ENCODE measurements around the gene GNB1L.

GRCh38 chr22:19886605-19887255 is 32.1 kb upstream of the GNB1L start:
- no peak for TF ChIP-seq CTCF (IDR thresholded peaks at IDR 0.05; ENCODE audit: insufficient read depth, low read length)
- TF ChIP-seq POLR2AphosphoS5 (IDR thresholded peaks at IDR 0.05; ENCODE audit: low read depth), result peak; percentile 66
- no peak for TF ChIP-seq REST (IDR thresholded peaks at IDR 0.05; ENCODE audit: insufficient replicate concordance, low read depth)
